ENCODE data around the gene SLC2A5.
A peak's percentile ranks its signal among the peaks of the same experiment; 100 is the strongest.

SLC2A5 gene

DNA sequence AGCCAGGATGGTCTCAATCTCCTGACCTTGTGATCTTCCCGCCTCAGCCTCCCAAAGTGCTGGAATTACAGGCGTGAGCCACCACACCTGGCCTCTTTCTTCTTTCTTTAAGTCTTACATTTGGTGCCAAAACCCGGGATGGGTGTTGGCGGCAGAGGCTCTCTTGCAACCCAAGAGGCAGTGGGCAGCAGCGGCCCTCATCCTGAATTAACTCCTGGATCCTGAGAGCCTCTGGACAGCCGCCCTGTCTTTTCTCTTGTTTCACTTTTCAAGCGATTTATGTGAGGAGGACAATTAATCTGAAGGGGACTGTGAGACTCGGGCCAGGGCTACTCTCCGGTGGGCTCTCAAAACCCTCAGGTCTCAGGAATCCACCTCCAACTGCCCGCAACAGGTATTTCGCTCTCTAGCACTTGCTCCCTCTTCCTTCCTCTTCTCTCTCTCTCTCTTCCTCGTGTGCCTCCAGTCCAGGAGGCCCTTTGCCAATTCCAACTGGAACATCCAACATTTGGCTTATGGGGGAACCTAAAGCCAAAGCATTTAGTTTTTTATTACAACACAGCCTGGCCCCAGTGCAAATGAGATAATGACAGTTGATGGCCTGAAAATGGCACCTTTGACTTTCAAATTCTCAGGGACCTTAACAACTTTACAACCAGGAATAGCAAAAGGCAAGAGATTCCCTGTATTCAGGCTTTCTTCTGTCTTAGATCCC is 18.1 kb upstream of the SLC2A5 start:
- no peaks in the 10 kb centered on the region for H3K27me3 ChIP-seq (ENCODE audit: insufficient read depth, poor library complexity, severe bottlenecking)
- no peak for TF ChIP-seq SPI1 (IDR thresholded peaks at IDR 0.05; ENCODE audit: borderline replicate concordance, low read depth)
- TF ChIP-seq, protein P1, sequence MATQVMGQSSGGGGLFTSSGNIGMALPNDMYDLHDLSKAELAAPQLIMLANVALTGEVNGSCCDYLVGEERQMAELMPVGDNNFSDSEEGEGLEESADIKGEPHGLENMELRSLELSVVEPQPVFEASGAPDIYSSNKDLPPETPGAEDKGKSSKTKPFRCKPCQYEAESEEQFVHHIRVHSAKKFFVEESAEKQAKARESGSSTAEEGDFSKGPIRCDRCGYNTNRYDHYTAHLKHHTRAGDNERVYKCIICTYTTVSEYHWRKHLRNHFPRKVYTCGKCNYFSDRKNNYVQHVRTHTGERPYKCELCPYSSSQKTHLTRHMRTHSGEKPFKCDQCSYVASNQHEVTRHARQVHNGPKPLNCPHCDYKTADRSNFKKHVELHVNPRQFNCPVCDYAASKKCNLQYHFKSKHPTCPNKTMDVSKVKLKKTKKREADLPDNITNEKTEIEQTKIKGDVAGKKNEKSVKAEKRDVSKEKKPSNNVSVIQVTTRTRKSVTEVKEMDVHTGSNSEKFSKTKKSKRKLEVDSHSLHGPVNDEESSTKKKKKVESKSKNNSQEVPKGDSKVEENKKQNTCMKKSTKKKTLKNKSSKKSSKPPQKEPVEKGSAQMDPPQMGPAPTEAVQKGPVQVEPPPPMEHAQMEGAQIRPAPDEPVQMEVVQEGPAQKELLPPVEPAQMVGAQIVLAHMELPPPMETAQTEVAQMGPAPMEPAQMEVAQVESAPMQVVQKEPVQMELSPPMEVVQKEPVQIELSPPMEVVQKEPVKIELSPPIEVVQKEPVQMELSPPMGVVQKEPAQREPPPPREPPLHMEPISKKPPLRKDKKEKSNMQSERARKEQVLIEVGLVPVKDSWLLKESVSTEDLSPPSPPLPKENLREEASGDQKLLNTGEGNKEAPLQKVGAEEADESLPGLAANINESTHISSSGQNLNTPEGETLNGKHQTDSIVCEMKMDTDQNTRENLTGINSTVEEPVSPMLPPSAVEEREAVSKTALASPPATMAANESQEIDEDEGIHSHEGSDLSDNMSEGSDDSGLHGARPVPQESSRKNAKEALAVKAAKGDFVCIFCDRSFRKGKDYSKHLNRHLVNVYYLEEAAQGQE (IDR thresholded peaks at IDR 0.05; ENCODE audit: insufficient replicate concordance, low read depth) = no peak
- TF ChIP-seq GABPA (IDR thresholded peaks at IDR 0.05; ENCODE audit: low read depth) = no peak
- no peak overlapping the region for H3K4me3 ChIP-seq (replicated peaks; ENCODE audit: insufficient read depth, low read length)
- no peak overlapping the region for H3K27ac ChIP-seq (replicated peaks)
- DNase-seq (ENCODE audit: low read depth in 1 of 2, low spot score in 1 of 2) = no peak

DNA sequence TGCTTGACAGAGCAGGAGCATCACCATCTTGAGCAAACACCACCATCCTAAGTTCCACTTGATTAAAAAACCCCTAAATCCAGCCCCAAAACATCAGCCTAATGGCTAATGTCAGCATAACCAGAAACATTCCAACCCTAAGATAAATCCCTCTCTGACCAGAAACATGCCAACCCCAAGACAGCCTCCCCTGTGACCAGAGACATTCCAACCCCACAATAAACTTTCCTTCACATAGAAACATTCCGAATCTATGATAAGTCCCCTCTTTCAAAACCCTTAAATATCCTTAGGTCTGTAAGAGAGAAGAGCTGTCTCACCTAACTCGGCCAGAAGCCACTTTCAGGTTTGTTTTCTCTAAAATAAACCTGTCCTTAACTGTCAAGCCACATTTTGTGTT is 17.4 kb upstream of the SLC2A5 start:
- no peak overlapping the region for H3K27ac ChIP-seq (replicated peaks)
- no peaks in the 10 kb centered on the region for H3K27me3 ChIP-seq (ENCODE audit: insufficient read depth, poor library complexity, severe bottlenecking)
- DNase-seq (ENCODE audit: low read depth in 1 of 2, low spot score in 1 of 2) = no peak
- no peak overlapping the region for H3K4me3 ChIP-seq (replicated peaks; ENCODE audit: insufficient read depth, low read length)
- TF ChIP-seq GABPA (IDR thresholded peaks at IDR 0.05; ENCODE audit: low read depth) = no peak
- TF ChIP-seq POLR2AphosphoS5 (IDR thresholded peaks at IDR 0.05; ENCODE audit: low read depth) = no peak
- TF ChIP-seq SPI1 (IDR thresholded peaks at IDR 0.05; ENCODE audit: borderline replicate concordance, low read depth) = no peak
- TF ChIP-seq, protein P1 (IDR thresholded peaks at IDR 0.05; ENCODE audit: insufficient replicate concordance, low read depth) = no peak
- TF ChIP-seq, protein P2, sequence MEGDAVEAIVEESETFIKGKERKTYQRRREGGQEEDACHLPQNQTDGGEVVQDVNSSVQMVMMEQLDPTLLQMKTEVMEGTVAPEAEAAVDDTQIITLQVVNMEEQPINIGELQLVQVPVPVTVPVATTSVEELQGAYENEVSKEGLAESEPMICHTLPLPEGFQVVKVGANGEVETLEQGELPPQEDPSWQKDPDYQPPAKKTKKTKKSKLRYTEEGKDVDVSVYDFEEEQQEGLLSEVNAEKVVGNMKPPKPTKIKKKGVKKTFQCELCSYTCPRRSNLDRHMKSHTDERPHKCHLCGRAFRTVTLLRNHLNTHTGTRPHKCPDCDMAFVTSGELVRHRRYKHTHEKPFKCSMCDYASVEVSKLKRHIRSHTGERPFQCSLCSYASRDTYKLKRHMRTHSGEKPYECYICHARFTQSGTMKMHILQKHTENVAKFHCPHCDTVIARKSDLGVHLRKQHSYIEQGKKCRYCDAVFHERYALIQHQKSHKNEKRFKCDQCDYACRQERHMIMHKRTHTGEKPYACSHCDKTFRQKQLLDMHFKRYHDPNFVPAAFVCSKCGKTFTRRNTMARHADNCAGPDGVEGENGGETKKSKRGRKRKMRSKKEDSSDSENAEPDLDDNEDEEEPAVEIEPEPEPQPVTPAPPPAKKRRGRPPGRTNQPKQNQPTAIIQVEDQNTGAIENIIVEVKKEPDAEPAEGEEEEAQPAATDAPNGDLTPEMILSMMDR (IDR thresholded peaks at IDR 0.05; ENCODE audit: insufficient read depth, low read length) = no peak

DNA sequence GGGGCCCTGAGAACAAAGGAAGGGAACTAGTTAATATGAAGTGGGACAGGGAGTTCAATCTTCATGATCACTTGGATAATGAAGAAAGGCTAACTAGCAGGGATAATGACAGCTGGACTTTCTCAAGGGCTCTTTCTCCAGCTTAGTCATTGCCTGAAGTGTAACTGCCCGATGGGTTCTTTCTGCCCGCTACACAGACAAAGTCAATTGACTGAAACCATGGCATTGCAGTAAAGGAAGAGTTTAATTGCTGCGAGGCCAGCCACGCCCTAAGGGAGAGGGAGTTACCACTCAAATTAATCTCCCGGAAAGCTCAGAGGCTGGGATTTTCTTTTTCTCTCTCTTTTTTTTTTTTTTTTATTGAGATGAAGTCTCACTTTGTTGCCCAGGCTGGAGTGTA is 16.6 kb upstream of the SLC2A5 start:
- no peak overlapping the region for H3K4me3 ChIP-seq (replicated peaks; ENCODE audit: insufficient read depth, low read length)
- no peaks in the 10 kb centered on the region for H3K27me3 ChIP-seq (ENCODE audit: insufficient read depth, poor library complexity, severe bottlenecking)
- TF ChIP-seq, protein P2 (IDR thresholded peaks at IDR 0.05; ENCODE audit: insufficient read depth, low read length) = no peak
- TF ChIP-seq, protein P1 (IDR thresholded peaks at IDR 0.05; ENCODE audit: insufficient replicate concordance, low read depth) = no peak
- no peak for TF ChIP-seq GABPA (IDR thresholded peaks at IDR 0.05; ENCODE audit: low read depth)
- no peak for TF ChIP-seq SPI1 (IDR thresholded peaks at IDR 0.05; ENCODE audit: borderline replicate concordance, low read depth)
- no peak for TF ChIP-seq POLR2AphosphoS5 (IDR thresholded peaks at IDR 0.05; ENCODE audit: low read depth)
- peak overlapping the region; percentile 57; the same call in 1 of the 2 replicates for H3K27ac ChIP-seq (replicated peaks)
- DNase-seq (ENCODE audit: low read depth in 1 of 2, low spot score in 1 of 2) = no peak

All from HL-60 (cell line).